Right lobe of liver (tissue), 4 donors: ENCODE data around the gene RNF145.

Source experiments
- POLR2A ChIP-seq: fragments of 450-650 bp; IDR thresholded peaks from one replicate; pipeline ENCODE4 v1.6.1; 2017; ENCODE audit warnings: antibody characterized with exemption, mild to moderate bottlenecking
- TF ChIP-seq, protein P1 (sequence below), 4 donors: fragments of 200-600 bp in 3 of 4; fragments of 450-650 bp in 1 of 4; IDR thresholded peaks; one replicate each; pipeline versions ENCODE4 v1.5.1 to v1.8.0; 2016 to 2022; ENCODE audit warnings: antibody characterized with exemption in 4 of 4, mild to moderate bottlenecking in 2 of 4
- donor health status: DM: no; HTN: no; CAD: no.
- donor health status: DM: no; HTN: no; CAD: no.
- donor health status: DM: no; HTN: yes; CAD: no.

DNA sequence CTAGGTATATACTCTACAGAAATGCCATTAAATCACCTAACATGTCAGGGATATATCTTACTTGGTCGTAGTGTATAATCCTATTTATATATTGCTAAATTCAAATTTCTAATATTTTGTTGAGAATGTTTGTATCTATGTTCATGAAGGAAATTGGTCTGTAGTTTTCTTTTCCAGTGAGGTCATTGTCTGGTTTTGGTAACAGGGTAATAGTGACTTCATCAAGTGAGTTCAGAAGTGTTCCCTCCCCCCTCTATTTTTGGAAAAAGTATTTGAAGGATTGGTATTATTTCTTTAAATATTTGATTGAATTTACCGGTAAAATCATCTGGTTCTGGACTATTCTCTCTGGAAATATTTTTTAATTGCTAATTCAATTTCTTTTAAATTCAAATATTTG, 86.2 kb downstream of the RNF145 start:
- TF ChIP-seq, protein P1, sequence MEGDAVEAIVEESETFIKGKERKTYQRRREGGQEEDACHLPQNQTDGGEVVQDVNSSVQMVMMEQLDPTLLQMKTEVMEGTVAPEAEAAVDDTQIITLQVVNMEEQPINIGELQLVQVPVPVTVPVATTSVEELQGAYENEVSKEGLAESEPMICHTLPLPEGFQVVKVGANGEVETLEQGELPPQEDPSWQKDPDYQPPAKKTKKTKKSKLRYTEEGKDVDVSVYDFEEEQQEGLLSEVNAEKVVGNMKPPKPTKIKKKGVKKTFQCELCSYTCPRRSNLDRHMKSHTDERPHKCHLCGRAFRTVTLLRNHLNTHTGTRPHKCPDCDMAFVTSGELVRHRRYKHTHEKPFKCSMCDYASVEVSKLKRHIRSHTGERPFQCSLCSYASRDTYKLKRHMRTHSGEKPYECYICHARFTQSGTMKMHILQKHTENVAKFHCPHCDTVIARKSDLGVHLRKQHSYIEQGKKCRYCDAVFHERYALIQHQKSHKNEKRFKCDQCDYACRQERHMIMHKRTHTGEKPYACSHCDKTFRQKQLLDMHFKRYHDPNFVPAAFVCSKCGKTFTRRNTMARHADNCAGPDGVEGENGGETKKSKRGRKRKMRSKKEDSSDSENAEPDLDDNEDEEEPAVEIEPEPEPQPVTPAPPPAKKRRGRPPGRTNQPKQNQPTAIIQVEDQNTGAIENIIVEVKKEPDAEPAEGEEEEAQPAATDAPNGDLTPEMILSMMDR (IDR thresholded peaks at IDR 0.05) = no peak
- TF ChIP-seq POLR2A = no peak
